Middle frontal gyrus (tissue), 1 donor: ENCODE measurements around the gene ENTPD2.
"Not testable (repeated sequence)": the region's sequence is repeated elsewhere in the genome, so short reads cannot be mapped to it uniquely, and the experiment has no call there.

Experiments used
- DNase-seq: peaks from one replicate; pipeline ENCODE4 v3.0.0-alpha.2; 2015; ENCODE audit warnings: low spot score; ENCODE audit errors: extremely low spot score

The ENTPD2 gene

DNA sequence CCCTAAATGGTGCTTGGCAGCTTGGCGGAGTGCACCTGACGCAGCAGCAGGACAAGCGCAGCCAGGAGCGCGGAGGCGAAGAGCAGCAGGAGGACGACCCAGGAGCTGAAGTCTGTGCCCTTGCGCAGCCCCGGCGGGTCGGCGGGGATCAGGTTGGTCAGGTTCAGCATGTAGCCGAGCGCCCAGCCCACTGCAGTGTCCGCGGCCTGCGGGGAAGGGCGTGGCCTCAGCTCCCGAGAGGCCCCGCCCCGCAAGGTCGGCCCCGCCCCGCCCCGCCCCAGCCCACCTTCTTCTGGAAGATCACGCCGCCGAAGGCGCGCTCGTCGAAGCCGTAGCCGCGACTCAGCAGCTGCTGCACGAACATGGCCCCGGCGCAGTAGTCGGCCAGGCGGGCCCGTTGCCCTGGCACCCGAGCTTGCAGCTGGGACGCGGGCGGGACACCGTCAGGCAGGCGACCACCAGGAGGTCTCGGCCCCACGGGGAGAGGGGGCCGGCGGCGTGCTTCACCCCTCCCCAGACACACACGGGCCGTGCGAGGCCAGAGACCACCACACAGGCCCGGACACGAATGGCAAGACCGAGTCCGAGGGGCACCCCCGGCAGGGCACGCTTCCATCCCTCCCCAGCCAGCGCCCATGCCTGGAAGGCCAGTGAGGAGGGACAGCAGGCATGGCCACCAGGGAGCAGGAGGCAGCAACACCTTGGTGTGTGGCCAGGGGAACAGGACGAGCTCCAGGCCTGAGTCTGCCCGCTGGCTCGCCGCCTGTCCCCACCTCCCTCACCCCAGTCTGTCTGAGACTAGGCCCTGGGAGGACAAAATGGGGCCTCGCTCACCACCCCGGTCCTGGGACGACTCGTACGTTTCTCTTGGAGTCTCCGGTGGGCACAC, 5.0 kb downstream of the ENTPD2 start:
- DNase-seq, result no peak

- DNase-seq, result peak; percentile 47
Observed at GRCh38 chr9:137046088-137046787, 7.6 kb downstream of the ENTPD2 start, which contains the start of gene NPDC1. NPDC1 (minus strand) TSS chr9:137046177; CDS start chr9:137045989, 188 bp downstream.

DNA sequence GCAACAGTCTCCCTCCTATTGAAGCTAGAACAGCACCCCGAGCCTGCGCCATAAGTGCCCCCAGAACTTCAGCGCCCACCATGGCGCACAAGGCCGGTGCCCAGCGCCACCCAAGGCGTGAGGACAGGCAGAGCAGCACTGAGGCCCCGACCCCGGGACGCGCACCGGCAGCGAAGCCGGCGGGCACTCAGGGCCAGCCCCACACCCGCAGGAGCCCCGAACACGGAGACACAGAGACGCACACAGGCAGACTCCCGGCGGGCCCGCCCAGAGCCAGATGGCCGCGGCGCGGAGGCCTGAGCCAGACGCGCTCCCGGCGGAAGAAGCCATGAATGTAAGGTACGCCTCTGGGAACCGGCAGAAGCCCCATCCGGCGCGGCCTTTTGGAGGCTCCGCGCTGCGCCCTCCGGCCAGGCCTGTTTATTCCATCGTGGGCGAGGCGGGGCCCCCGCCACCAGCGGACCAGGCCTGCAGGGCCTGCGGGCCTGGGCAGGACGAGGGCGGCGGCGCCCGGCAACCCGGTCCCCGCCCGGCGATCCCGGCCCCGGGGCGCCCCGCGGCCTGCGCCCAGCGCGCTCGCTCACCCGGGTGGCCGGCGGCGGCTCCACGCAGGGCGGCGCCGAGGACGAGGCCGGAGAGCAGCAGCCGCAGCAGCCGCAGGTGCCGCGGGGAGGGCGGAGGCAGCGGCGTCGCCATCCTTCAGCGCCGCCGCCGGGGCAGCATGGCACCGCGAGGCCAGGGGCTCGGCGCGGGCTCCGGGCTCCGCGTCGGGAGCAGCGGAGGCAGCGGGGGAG, 8.4 kb downstream of the ENTPD2 start:
- DNase-seq, result no peak

DNA sequence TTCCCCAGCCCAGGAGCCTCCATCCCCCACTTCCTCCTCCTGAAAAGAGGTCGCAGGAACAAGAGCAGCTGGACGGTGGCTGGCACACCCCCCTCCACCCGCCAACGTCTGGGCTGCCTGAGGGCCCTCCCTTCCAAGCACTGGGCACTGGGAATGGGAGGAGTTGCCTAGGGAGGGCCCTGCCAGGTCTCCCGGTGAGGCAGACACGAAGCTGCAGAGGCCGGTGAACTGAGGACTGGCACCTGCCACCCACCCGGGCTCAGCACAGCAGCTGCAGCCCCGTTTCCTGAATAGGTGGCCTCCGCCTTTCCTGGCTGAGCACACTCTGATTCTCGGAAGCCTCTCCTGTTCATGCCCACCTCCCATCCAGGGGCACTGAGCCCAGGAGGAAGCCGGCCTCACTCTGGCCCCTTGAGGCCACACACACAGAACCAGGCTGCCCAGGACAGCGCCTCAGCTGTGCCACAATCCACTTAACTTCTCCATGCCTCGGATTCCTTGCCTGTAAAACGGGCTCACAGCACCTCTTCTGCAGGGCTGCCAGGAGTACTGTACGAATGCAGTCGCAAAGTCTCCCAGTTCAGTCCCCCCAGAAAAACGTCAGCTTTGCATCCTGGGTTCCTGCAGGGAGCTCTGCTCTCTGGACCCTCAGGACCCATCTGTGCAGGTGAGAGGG, 9.2 kb downstream of the ENTPD2 start:
- no peak for DNase-seq

GRCh38 chr9:137044037-137044436, 9.8 kb downstream of the ENTPD2 start:
- DNase-seq, result no peak

DNA sequence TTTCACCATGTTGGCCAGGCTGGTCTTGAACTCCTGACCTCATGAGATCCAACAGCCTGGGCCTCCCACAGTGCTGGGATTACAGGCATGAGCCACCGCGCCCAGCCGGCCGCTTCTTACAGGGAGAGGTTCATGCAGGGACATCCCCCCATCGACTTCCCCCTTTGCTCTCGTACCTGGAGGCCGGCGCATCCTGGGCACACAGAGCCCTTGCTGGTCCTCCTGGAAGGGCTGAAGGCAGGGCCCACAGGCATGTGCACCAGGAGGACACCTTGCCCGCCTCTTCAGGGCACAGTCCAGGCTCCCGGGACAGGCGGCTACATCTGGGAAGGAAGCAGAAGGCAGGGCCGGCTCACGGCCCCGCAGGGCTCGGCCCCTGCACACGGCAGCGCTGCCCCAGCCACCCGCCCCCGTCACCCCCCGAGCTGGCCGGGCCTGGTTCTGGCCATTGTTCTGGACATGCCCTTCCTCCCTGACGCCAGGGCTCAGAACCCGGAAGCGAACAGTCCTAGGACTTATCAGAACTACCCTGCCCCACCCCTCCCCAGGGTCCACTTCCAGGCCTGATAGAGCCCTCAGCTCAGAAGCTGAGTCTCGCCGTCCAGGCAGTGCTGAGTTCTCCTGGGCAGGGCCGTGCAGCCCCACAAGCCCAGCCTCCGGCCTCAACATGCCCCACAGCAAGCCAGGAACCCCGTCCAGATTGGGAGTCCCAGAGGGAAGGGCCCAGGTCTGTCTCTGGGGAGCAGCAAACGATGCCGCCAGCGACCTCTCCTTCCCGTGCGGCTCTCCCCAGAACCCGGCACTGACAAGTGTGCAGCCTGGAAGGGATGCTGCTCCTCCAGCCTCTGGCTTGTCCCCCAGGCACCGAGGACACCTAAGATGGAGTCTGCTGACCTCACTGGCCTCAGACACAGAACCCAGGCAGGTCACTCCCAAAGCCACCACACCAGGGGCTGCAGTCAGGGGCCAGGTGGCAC, 10.8 kb downstream of the ENTPD2 start:
- no peak for DNase-seq

GRCh38 chr9:137041124-137041523, 12.7 kb downstream of the ENTPD2 start:
- DNase-seq, result no peak

DNA sequence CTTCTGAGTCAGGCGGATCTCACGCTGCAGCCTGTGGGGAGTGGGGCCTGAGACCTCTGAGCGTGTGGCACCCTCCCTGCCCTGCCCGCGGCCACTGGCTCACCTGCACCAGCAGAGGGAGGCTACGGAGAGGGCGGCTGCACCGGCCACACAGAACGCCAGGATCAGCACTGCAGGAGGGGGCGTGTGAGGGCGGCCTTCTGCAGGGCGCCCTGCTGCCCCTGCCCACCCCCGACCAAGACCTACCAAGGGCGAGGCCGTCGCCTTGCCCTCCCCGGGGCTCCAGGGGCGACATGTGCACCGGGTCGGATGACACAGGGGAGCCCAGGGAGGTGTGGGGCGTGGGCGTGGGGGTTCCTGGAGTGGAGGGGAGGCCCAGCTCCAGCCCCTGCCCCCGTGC, 13.3 kb downstream of the ENTPD2 start:
- DNase-seq, result no peak

- no peak for DNase-seq
Observed at GRCh38 chr9:137039611-137040366, 14.1 kb downstream of the ENTPD2 start.

DNA sequence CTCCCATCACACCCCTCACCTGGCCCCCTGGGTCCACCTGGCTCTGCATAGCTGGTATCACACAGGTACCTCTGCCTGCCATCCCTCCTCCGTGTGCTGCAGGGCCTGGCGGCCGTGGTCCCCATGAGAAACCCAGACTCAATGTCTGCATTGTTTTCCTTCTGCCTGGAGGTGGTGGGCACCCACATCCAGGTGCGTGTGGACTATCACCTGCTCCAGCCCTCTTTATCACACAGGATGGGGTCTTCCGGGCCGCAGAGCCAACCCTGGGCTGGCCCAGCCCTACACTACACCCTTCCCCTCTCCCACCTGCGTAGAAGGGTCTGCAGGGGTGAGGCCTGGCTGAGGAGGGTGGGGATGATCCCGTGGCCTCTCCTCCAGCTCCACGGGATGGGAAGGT, 14.9 kb downstream of the ENTPD2 start:
- no peak for DNase-seq

- DNase-seq, result no peak
Observed at GRCh38 chr9:137037483-137037882, 16.4 kb downstream of the ENTPD2 start.

GRCh38 chr9:137037035-137037434, 16.8 kb downstream of the ENTPD2 start:
- no peak for DNase-seq

DNA sequence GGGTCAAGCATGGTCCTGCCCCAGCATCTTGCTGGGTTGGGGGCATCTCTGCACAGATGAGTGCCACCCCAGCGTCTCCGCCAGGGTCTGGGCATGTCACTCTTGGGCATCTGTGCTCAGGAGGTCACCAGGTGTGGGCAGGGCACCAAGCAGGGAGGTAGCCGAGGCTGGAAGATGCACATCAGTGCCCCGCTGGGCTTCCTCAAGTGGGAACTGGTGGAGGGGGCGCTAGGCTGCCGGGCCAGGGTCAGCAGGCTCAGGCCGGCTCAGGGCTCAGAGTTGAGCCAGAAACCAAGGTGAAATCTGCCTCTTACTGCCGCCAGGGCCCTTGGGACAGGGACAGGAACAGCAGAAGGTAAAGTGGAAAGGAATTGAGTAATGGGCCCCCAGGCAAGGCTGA, 17.9 kb downstream of the ENTPD2 start:
- DNase-seq, result no peak

DNA sequence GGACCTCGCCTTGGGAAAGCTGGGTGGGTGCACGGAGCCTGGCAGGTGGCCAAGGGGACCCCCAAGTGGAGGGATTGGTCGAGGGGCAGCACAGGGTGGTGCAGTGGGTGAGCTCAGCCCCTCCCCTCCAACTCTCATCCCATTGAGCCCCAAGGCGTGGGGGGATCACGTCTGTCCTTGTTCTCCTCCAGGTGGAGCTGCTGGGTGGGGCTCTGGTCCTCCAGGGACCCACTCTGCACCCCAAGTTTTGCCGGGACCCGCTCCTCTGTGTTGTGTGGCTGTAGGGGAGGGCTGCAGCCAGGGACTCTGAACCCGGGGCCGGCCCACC, 18.4 kb downstream of the ENTPD2 start:
- DNase-seq, result no peak

- peak; percentile 83 for DNase-seq
Observed at GRCh38 chr9:137034709-137035506, 19.0 kb downstream of the ENTPD2 start.

GRCh38 chr9:137034039-137034708, 19.7 kb downstream of the ENTPD2 start:
- DNase-seq, result no peak

DNA sequence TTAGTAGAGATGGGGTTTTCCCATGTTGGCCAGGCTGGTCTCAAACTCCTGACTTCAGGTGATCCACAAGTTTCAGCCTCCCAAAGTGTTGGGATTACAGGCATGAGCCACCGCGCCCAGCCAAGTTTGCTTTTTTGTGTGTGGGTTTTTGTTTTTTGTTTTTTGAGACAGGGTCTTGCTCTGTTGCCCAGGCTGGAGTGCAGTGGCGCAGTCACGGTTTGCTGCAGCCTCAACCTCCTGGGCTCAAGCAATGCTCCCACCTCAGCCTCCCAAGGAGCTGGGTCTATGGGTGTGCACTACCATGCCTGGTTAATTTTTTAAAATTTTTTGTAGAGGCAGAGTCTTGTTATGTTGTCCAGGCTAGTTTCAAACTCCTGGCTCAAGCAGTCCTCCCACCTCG, 20.4 kb downstream of the ENTPD2 start:
- not testable (repeated sequence) for DNase-seq

DNA sequence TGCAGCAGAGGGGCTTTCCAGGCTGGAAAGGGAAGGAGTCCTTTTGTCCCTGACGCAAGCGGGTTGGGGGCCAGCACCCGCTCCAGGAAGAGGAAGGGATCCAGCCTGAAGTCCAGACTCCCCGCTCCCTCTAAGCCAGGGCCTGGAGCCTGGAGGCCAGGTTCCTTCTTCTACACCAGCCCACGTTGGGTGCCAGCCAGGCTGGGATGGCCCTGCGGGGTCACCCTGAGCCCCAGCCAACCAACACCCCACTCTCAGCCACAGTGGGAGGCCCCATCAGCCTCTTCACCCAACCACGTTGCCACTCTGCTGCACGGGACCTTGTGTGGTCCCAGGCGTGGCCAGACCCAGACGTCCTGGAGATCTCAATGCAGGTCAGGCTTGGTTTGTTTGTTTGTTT, 21.0 kb downstream of the ENTPD2 start:
- no peak for DNase-seq
